Activated CD4-positive, alpha-beta memory T cell treated with anti-CD3 and anti-CD28 coated beads, Interleukin-2, amount 10 ng/mL, durations not matched to agents 7 days and 5 days (primary cell): ENCODE results near the gene RBBP7. TPM values are rescaled to one million over a fixed set of nuclear protein-coding genes. Genes with fewer than 3 reads are reported as not detected.
A peak's percentile ranks its signal among the peaks of the same experiment; 100 is the strongest.

Experiments
- CTCF ChIA-PET: fragments of 350-600 bp; sonication (Branson Sonifier 250); formaldehyde crosslinking; loops from one replicate; lab custom pipeline; 2021; ENCODE audit warnings: antibody characterized with exemption, inconsistent platforms; lab: Charles Lee
- POLR2A ChIA-PET: fragments of 350-600 bp; sonication (Branson Sonifier 250); formaldehyde crosslinking; loops from one replicate; lab custom pipeline; 2021; ENCODE audit warnings: antibody characterized with exemption; lab: Charles Lee
- DNase-seq: peaks from one replicate; pipeline ENCODE4 v3.0.0-alpha.2; 2020
- H3K27ac Mint-ChIP-seq: one replicate; pipeline ENCODE4 v1.8.0; 2021; ENCODE audit warnings: mild to moderate bottlenecking, mixed read lengths
- H3K27me3 Mint-ChIP-seq: one replicate; pipeline ENCODE4 v1.8.0; 2021; ENCODE audit warnings: mixed read lengths
- H3K36me3 Mint-ChIP-seq: one replicate; pipeline ENCODE4 v1.8.0; 2021; ENCODE audit warnings: low read depth, mixed read lengths
- H3K4me1 Mint-ChIP-seq: one replicate; pipeline ENCODE4 v1.8.0; 2021; ENCODE audit warnings: mixed read lengths
- H3K4me3 Mint-ChIP-seq: one replicate; pipeline ENCODE4 v1.8.0; 2021; ENCODE audit warnings: mild to moderate bottlenecking, mixed read lengths
- H3K9me3 Mint-ChIP-seq: one replicate; pipeline ENCODE4 v1.8.0; 2021; ENCODE audit warnings: mixed read lengths
- total RNA-seq, 2 experiments: library from RNA; stranded (reverse); gene quantifications; one replicate each; pipeline ENCODE4 v1.2.3, GENCODE V29; 2021

The RBBP7 gene
- total RNA-seq, 2 experiments from 2014 or later = 137 to 140 TPM

DNA sequence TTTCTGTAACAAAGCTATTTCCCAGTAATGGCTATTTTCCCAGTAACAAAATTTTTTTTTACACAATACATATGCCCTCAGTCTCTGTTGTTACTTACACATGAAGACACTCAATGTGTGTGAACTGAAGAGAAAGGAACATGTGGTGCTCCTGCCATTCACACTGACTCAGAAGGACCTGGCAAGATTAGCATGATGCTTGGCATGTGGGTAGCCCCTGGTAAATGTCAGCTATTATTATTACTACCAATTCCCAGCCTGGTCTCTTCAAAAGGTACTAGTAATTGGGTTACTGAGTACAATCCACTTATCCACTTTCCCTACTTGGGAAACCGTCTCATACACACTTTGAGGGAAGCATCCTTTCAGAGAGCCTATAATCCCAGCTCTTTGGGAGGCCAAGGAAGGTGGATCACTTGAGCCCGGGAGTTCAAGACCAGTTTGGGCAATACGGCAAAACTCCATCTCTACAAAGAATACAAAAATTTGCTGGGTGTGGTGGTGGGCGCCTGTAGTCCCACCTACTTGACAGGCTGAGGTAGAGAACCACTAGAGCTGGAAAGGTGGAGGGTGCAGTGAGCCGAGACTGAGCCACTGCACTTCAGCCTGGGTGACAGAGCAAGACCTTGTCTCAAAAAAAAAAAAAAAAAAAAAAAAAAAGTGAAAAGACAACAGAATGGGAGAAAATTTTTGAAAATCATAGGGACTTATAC, 14.6 kb downstream of the RBBP7 start:
- ChIA-PET POLR2A (interaction anchor here (0.9 to 1.5 kb wide), 2 partner anchors 12 to 14 kb away, joined by 3 to 4 read pairs; no protein-coding TSS in a partner anchor), CTCF (interaction anchor here (0.6 to 0.7 kb wide), 2 partner anchors 272 to 1969 kb away, joined by 3 to 5 read pairs; no protein-coding TSS in a partner anchor)
- H3K27ac Mint-ChIP-seq = peak overlapping the region; percentile 59
- H3K27me3 Mint-ChIP-seq = no peaks in the 10 kb centered on the region
- H3K4me1 Mint-ChIP-seq = peaks cover 45% of the 10 kb centered on the region
- no peak overlapping the region for H3K4me3 Mint-ChIP-seq
- H3K36me3 Mint-ChIP-seq = peaks cover 60% of the 10 kb centered on the region
- no peak for DNase-seq
- H3K9me3 Mint-ChIP-seq = no peaks in the 10 kb centered on the region

DNA sequence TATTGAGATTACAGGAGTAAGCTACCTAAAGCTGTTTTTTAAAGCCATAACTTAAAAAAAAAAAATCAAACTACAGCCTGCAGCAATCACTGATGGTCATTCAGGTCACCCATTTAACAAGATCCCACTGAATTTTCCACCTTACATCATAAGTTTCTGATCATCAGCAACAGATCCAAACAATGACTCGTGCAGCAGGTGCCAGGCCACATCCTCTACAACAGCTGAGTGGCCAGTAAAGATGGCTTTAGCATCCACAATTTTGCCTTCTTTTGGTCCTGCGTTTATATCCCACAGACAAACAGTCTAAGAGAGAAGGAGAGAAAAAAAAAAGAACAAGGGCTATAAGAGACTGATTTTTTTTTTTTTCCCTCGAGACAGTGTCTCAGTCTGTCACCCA, 16.6 kb downstream of the RBBP7 start:
- ChIA-PET POLR2A (interaction anchor here (1.2 kb wide), 1 partner anchor 20 kb away, joined by 4 read pairs; no protein-coding TSS in a partner anchor), CTCF (interaction anchor here (1.3 kb wide), 1 partner anchor 30 kb away, joined by 3 read pairs; no protein-coding TSS in a partner anchor)
- Mint-ChIP-seq H3K4me1 (peaks cover 33% of the 10 kb centered on the region), H3K27ac (peak overlapping the region; percentile 16), H3K9me3 (no peaks in the 10 kb centered on the region), H3K4me3 (no peak overlapping the region), H3K36me3 (peaks cover 61% of the 10 kb centered on the region), H3K27me3 (no peaks in the 10 kb centered on the region)
- no peak for DNase-seq

DNA sequence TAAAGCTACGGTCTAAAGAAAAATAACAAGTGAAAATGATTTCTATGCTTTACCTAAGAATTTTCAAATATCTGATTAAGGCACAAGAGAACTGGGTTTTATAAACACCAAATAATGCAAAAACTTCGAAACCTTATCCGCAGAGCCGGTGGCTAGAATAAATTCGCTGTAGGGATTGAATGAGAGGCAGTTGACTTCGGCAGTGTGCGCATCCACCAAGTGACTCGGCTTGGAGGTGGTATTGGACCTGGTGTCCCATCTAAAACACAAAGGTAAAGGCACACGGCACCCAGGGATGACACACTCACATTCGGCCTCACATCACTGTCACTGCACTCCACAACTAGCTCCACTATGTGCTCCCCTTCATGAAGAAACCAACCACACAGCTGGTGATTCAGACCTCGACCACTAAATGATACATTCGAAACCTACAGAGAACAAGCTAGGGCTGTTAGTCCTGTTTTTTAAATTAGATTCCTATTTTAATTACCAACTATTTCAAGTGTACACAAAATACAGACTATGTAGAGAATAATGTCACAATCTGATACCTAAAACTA, 17.5 kb downstream of the RBBP7 start:
- Mint-ChIP-seq H3K36me3 (peaks cover 70% of the 10 kb centered on the region), H3K4me1 (peaks cover 33% of the 10 kb centered on the region), H3K4me3 (no peak overlapping the region), H3K9me3 (no peaks in the 10 kb centered on the region), H3K27ac (no peak overlapping the region), H3K27me3 (no peaks in the 10 kb centered on the region)
- POLR2A ChIA-PET = interaction anchor here (0.6 to 1.2 kb wide), 2 partner anchors 8 to 20 kb away, joined by 3 to 4 read pairs; no protein-coding TSS in a partner anchor
- no peak for DNase-seq
- CTCF ChIA-PET = interaction anchor here (1.3 kb wide), 1 partner anchor 31 kb away, joined by 3 read pairs; no protein-coding TSS in a partner anchor

DNA sequence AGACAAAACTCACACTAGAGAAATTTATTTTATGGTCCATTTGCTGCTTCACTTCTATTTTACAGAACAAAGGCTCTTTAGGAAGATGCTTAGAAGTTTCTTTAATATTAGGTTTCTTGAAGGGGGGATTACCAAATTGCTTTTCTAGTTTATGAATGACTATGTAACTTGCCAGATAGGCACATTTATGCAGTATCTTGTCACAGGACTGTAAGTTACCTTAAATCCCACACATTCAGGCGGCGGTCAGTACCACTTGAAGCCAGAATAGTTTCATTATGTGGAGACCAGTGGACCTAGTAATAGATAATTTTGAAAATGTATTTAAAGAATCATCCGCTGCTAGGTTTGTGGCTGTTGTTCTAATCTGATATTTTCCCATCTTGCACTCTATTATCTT, 18.3 kb downstream of the RBBP7 start:
- peaks cover 64% of the 10 kb centered on the region for H3K36me3 Mint-ChIP-seq
- no peak overlapping the region for H3K4me3 Mint-ChIP-seq
- H3K9me3 Mint-ChIP-seq = no peaks in the 10 kb centered on the region
- no peaks in the 10 kb centered on the region for H3K27me3 Mint-ChIP-seq
- H3K27ac Mint-ChIP-seq = no peak overlapping the region
- POLR2A ChIA-PET = no interaction called here
- H3K4me1 Mint-ChIP-seq = peaks cover 30% of the 10 kb centered on the region
- CTCF ChIA-PET = no interaction called here
- DNase-seq = no peak

DNA sequence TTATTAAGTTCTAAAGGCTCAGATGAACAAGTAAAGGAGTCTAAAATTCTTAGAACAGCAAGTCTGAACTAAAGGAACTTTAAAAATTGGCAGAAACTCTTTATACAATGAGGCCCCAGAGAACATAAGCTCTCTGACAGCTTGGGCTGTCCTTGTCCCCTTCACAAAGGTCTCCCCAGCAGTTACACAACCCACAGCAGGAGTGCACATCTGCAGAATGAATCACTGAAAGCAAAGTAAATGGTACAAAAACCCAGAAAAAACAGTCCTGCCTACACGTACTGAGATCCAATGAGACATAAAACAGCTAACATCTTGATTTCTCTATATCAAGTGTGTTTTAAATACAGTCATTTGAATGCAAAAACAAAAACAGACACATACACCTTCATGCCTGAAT, 18.7 kb downstream of the RBBP7 start:
- Mint-ChIP-seq H3K27me3 (no peaks in the 10 kb centered on the region), H3K36me3 (peaks cover 61% of the 10 kb centered on the region), H3K9me3 (no peaks in the 10 kb centered on the region), H3K27ac (no peak overlapping the region), H3K4me3 (no peak overlapping the region), H3K4me1 (peaks cover 26% of the 10 kb centered on the region)
- no peak for DNase-seq
- CTCF ChIA-PET = no interaction called here
- POLR2A ChIA-PET = no interaction called here

DNA sequence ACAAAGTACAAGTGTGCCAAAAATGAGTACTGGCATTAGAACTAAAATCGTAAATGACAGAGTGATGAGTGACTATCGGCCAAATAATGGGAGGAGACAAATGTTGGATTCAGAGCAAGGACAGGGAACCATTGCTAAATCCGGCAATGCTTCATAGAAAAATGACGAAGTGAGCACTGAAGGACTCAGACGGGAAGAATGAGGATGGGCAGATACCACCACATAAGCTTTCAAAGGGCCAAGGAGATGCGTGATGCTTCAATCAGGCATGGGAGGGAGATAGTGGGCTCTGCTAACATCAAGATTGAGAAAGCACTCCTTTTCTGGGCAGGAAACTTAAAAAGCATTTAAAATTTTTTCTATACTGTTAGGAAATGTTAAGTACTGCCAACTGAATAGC, 21.6 kb downstream of the RBBP7 start:
- H3K4me1 Mint-ChIP-seq = peaks cover 16% of the 10 kb centered on the region

GRCh38 chrX:16845686-16846085, 24.5 kb downstream of the RBBP7 start:
- ChIA-PET CTCF (no interaction called here), POLR2A (no interaction called here)
- no peak overlapping the region for H3K4me3 Mint-ChIP-seq
- no peak overlapping the region for H3K27ac Mint-ChIP-seq
- peaks cover 5% of the 10 kb centered on the region for H3K4me1 Mint-ChIP-seq
- no peak for DNase-seq
- no peaks in the 10 kb centered on the region for H3K9me3 Mint-ChIP-seq
- H3K27me3 Mint-ChIP-seq = no peaks in the 10 kb centered on the region
- H3K36me3 Mint-ChIP-seq = peaks cover 65% of the 10 kb centered on the region

More for the DNA sequence above, 21.6 kb downstream of the RBBP7 start:
- Mint-ChIP-seq H3K4me3 (no peak overlapping the region), H3K27me3 (no peaks in the 10 kb centered on the region), H3K9me3 (no peaks in the 10 kb centered on the region), H3K36me3 (peaks cover 64% of the 10 kb centered on the region), H3K27ac (no peak overlapping the region)
- ChIA-PET CTCF (no interaction called here), POLR2A (no interaction called here)
- no peak for DNase-seq

- Mint-ChIP-seq H3K27me3 (no peaks in the 10 kb centered on the region), H3K27ac (peak overlapping the region; percentile 31)
- CTCF ChIA-PET = no interaction called here
Measured at GRCh38 chrX:16843208-16843909, 26.8 kb downstream of the RBBP7 start.

GRCh38 chrX:16842684-16843083, 27.5 kb downstream of the RBBP7 start:
- POLR2A ChIA-PET = no interaction called here
- DNase-seq = no peak
- H3K4me1 Mint-ChIP-seq = peaks cover 5% of the 10 kb centered on the region
- CTCF ChIA-PET = no interaction called here
- H3K27ac Mint-ChIP-seq = no peak overlapping the region
- no peak overlapping the region for H3K4me3 Mint-ChIP-seq
- no peaks in the 10 kb centered on the region for H3K27me3 Mint-ChIP-seq
- no peaks in the 10 kb centered on the region for H3K9me3 Mint-ChIP-seq
- peaks cover 47% of the 10 kb centered on the region for H3K36me3 Mint-ChIP-seq

More at GRCh38 chrX:16843208-16843909, 26.8 kb downstream of the RBBP7 start:
- peaks cover 5% of the 10 kb centered on the region for H3K4me1 Mint-ChIP-seq
- POLR2A ChIA-PET = no interaction called here
- no peaks in the 10 kb centered on the region for H3K9me3 Mint-ChIP-seq
- no peak overlapping the region for H3K4me3 Mint-ChIP-seq
- DNase-seq = no peak
- H3K36me3 Mint-ChIP-seq = peaks cover 49% of the 10 kb centered on the region

GRCh38 chrX:16839852-16840460, 30.2 kb downstream of the RBBP7 start:
- Mint-ChIP-seq H3K27ac (no peak overlapping the region), H3K36me3 (peaks cover 33% of the 10 kb centered on the region), H3K9me3 (no peaks in the 10 kb centered on the region), H3K27me3 (no peaks in the 10 kb centered on the region), H3K4me3 (no peak overlapping the region), H3K4me1 (peaks cover 2% of the 10 kb centered on the region)
- no peak for DNase-seq
- CTCF ChIA-PET = no interaction called here
- POLR2A ChIA-PET = no interaction called here

- H3K4me3 Mint-ChIP-seq = no peak overlapping the region
- peaks cover 28% of the 10 kb centered on the region for H3K36me3 Mint-ChIP-seq
- H3K4me1 Mint-ChIP-seq = peaks cover 2% of the 10 kb centered on the region
- no peak overlapping the region for H3K27ac Mint-ChIP-seq
- no peak for DNase-seq
- ChIA-PET CTCF (no interaction called here), POLR2A (no interaction called here)
- no peaks in the 10 kb centered on the region for H3K27me3 Mint-ChIP-seq
- H3K9me3 Mint-ChIP-seq = no peaks in the 10 kb centered on the region
Measured at GRCh38 chrX:16839219-16839851, 30.8 kb downstream of the RBBP7 start.

GRCh38 chrX:16838202-16839066, 31.7 kb downstream of the RBBP7 start:
- CTCF ChIA-PET = interaction anchor here (1.1 kb wide), 1 partner anchor 12 kb away, joined by 4 read pairs; no protein-coding TSS in a partner anchor
- H3K27me3 Mint-ChIP-seq = no peaks in the 10 kb centered on the region
- no peaks in the 10 kb centered on the region for H3K9me3 Mint-ChIP-seq
- POLR2A ChIA-PET = no interaction called here
- peaks cover 24% of the 10 kb centered on the region for H3K36me3 Mint-ChIP-seq
- H3K27ac Mint-ChIP-seq = no peak overlapping the region
- no peak for DNase-seq
- no peak overlapping the region for H3K4me3 Mint-ChIP-seq
- peaks cover 2% of the 10 kb centered on the region for H3K4me1 Mint-ChIP-seq
